SK-N-SH (cell line): Measurements from ENCODE around the gene MIF. TPM values are rescaled to one million over a fixed set of nuclear protein-coding genes. Genes with fewer than 3 reads are reported as not detected.
"Not testable (repeated sequence)": the region's sequence is repeated elsewhere in the genome, so short reads cannot be mapped to it uniquely, and the experiment has no call there.

Experiments used
- CTCF ChIA-PET: fragments of 300-600, 350-600 bp; formaldehyde crosslinking; extraction: SDS; loops from one replicate; lab custom pipeline; 2021; lab: Yijun Ruan, JAX
- POLR2A ChIA-PET: fragments of 350-600 bp; sonication (Branson Sonifier 250); formaldehyde crosslinking; extraction: SDS; loops from one replicate; lab custom pipeline; 2020; ENCODE audit warnings: antibody characterized with exemption, inconsistent platforms; lab: Yijun Ruan, JAX
- DNase-seq: peaks from one replicate; pipeline ENCODE4 v3.0.0; 2012
- H2AFZ ChIP-seq: fragments of 200-600 bp; sonication (generic); 2 replicates; pipeline ENCODE4 v1.8.1; 2016; ENCODE audit warnings: antibody characterized with exemption, mild to moderate bottlenecking, low read depth
- H3F3A ChIP-seq: fragments of 200-600 bp; sonication (generic); replicated peaks from 2 replicates; pipeline ENCODE3; 2016; ENCODE audit warnings: antibody characterized with exemption, mild to moderate bottlenecking; ENCODE audit not compliant: insufficient read depth
- H3K27ac ChIP-seq, 2 experiments: fragments of 200-500 bp in 1 of 2; fragments of 200-600 bp in 1 of 2; sonication (Bioruptor generic) in 1 of 2; sonication (generic), shearing (Covaris generic) in 1 of 2; 2 replicates each; pipeline versions ENCODE4 v1.5.1 to v1.6.1; 2014 to 2016; ENCODE audit warnings: low read depth in 2 of 2, inconsistent platforms in 1 of 2, low read length in 1 of 2, mild to moderate bottlenecking in 1 of 2, mixed read lengths in 1 of 2
- H3K27me3 ChIP-seq: fragments of 200-600 bp; sonication (generic), shearing (Covaris generic); 2 replicates; pipeline ENCODE4 v1.6.1; 2016; ENCODE audit warnings: mixed run types; ENCODE audit not compliant: insufficient read depth
- H3K36me3 ChIP-seq, 2 experiments: fragments of 200-500 bp in 1 of 2; fragments of 200-600 bp in 1 of 2; sonication (Bioruptor generic) in 1 of 2; sonication (generic) in 1 of 2; replicated peaks in 1 of 2; 2 replicates each; pipeline versions ENCODE3 to v1.5.1; 2014 to 2016; ENCODE audit warnings: low read length in 1 of 2, mild to moderate bottlenecking in 1 of 2; ENCODE audit not compliant: insufficient read depth in 2 of 2, control insufficient read depth in 1 of 2
- H3K4me1 ChIP-seq, 2 experiments: fragments of 200-500 bp in 1 of 2; fragments of 200-600 bp in 1 of 2; sonication (Bioruptor generic) in 1 of 2; sonication (generic), shearing (Covaris generic) in 1 of 2; 2 replicates each; pipeline versions ENCODE4 v1.5.1 to v1.6.1; 2014 to 2016; ENCODE audit warnings: low read depth in 1 of 2, low read length in 1 of 2, mixed run types in 1 of 2; ENCODE audit not compliant: insufficient read depth in 2 of 2, control insufficient read depth in 1 of 2
- H3K4me2 ChIP-seq: fragments of 200-600 bp; sonication (generic), shearing (Covaris generic); 2 replicates; pipeline ENCODE4 v1.6.1; 2017; ENCODE audit warnings: mixed run types
- H3K4me3 ChIP-seq, 2 experiments: fragments of 200-500 bp in 1 of 2; fragments of 200-600 bp in 1 of 2; sonication (Bioruptor generic) in 1 of 2; sonication (generic), shearing (Covaris generic) in 1 of 2; 2 replicates each; pipeline versions ENCODE4 v1.5.1 to v1.8.1; 2014 to 2016; ENCODE audit warnings: low read depth in 2 of 2, inconsistent platforms in 1 of 2, low read length in 1 of 2, mild to moderate bottlenecking in 1 of 2, mixed read lengths in 1 of 2, moderate library complexity in 1 of 2
- H3K79me2 ChIP-seq: fragments of 200-600 bp; sonication (generic); 2 replicates; pipeline ENCODE4 v1.8.1; 2017; ENCODE audit warnings: mild to moderate bottlenecking; ENCODE audit not compliant: insufficient read depth
- H3K9ac ChIP-seq: fragments of 200-600 bp; sonication (generic); 2 replicates; pipeline ENCODE4 v1.6.1; 2017; ENCODE audit warnings: mixed run types
- H3K9me2 ChIP-seq: fragments of 200-600 bp; sonication (generic); 2 replicates; pipeline ENCODE4 v1.6.1; 2017; ENCODE audit warnings: mixed run types
- H3K9me3 ChIP-seq: fragments of 200-600 bp; sonication (generic); 2 replicates; pipeline ENCODE4 v1.6.1; 2017; ENCODE audit warnings: mixed run types, mild to moderate bottlenecking, moderate library complexity
- H4K20me1 ChIP-seq: fragments of 200-600 bp; sonication (generic); 2 replicates; pipeline ENCODE4 v1.6.1; 2017; ENCODE audit warnings: mild to moderate bottlenecking, mixed run types; ENCODE audit not compliant: insufficient read depth
- ELF1 ChIP-seq: IDR thresholded peaks from 2 replicates; pipeline ENCODE4 v1.4.0; 2012
- EZH2phosphoT487 ChIP-seq: fragments of 200-600 bp; sonication (generic); IDR thresholded peaks from 2 replicates; pipeline ENCODE4 v1.6.1; 2017; ENCODE audit warnings: low read depth, mixed run types, mild to moderate bottlenecking, antibody characterized with exemption, moderate library complexity, borderline replicate concordance
- FOSL2 ChIP-seq: IDR thresholded peaks from 2 replicates; pipeline ENCODE4 v1.4.0; 2012; ENCODE audit warnings: low read depth, mild to moderate bottlenecking, moderate library complexity, borderline replicate concordance
- MEF2A ChIP-seq: IDR thresholded peaks from 2 replicates; pipeline ENCODE4 v1.4.0; 2012; ENCODE audit warnings: low read depth, borderline replicate concordance
- MXI1 ChIP-seq: IDR thresholded peaks from 2 replicates; pipeline ENCODE4 v1.6.1; 2012; ENCODE audit warnings: mild to moderate bottlenecking, low read depth, low read length, improper control_type of control experiment
- NFIC ChIP-seq: IDR thresholded peaks from 2 replicates; pipeline ENCODE4 v1.4.0; 2012; ENCODE audit warnings: borderline replicate concordance
- RAD21 ChIP-seq: IDR thresholded peaks from 2 replicates; pipeline ENCODE4 v1.6.1; 2012; ENCODE audit warnings: mild to moderate bottlenecking, low read length
- RCOR1 ChIP-seq: fragments of 150-350 bp; IDR thresholded peaks from 2 replicates; pipeline ENCODE4 v1.6.1; 2017; ENCODE audit warnings: antibody characterized with exemption, low read length
- SMC3 ChIP-seq: IDR thresholded peaks from 2 replicates; pipeline ENCODE4 v1.6.1; 2012; ENCODE audit warnings: low read depth, low read length, improper control_type of control experiment
- TCF12 ChIP-seq: IDR thresholded peaks from 2 replicates; pipeline ENCODE4 v1.4.0; 2012
- WGBS: methylation state at CpG from one replicate; pipeline ENCODE4 v1.1.6; 2017; ENCODE audit warnings: low lambda C conversion rate; 5-methylcytosine and 5-hydroxymethylcytosine counted together
- polyA plus RNA-seq, 3 experiments: library from polyadenylated mRNA; depleted of rRNA; stranded (reverse); fragments of >200 nt; gene quantifications; 2 replicates each; pipeline ENCODE4 v1.2.3, GENCODE V29; 2012
- TF ChIP-seq, protein P1 (sequence below): fragments of 200-600 bp; sonication (generic); IDR thresholded peaks from 2 replicates; pipeline ENCODE4 v1.6.1; 2017; ENCODE audit warnings: antibody characterized with exemption, mild to moderate bottlenecking, moderate library complexity
- TF ChIP-seq, protein P2 (sequence below): IDR thresholded peaks from 2 replicates; pipeline ENCODE4; 2012

The MIF gene
- polyA plus RNA-seq, 1 of the 3 experiments (the other 2 are of a cell fraction): 565 TPM

DNA sequence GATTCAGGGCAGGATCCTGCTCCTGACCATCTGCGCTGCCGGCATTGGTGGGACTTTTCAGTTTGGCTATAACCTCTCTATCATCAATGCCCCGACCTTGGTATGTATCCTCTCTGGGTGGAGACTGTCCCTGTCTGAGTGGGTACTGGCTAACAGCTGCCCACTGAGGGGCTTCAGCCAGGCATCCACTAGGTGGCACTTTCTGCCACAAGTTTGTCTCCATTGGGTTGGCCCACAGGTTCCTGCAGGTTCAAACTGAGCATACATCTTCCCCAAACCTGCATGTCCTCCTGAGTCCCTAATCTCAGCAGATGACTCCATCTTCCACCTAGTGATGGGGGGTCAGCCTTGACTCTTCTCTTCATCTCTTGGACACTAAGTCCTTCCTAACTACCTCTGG, 32.1 kb upstream of the MIF start:
- 29% methylated on average over 1 of the region's 3 CpGs for WGBS

DNA sequence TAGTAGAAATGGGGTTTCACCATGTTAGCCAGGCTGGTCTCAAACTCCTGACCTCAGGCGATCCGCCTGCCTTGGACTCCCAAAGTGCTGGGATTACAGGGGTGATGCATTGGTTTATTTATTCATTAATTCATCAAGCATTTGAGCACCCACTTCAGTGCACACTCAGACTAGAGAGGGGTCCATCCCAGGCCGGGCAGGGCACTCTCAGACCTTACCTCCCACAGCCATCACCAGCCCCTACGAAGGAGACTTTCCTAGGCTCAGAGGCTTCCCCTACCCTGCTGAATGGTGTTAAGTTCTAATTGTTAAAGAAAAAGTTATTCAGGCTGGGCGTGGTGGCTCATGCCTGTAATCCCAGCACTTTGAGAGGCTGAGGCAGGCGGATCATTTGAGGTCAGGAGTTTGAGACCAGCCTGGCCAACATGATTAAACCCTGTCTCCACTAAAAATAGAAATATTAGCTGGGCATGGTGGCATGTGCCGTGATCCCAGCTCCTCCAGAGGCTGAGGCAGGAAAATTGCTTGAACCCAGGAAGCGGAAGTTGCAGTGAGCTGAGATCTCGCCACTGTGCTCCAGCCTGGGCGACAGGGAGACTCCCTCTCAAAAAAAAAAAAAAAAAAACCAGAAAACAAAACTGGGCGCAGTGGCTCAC, 29.6 kb upstream of the MIF start:
- CTCF ChIA-PET: interaction anchor here (1.2 to 4.3 kb wide), 4 partner anchors 15 to 30 kb away, joined by 3 to 27 read pairs (median 4); partner anchors contain the start of gene MIF
- 80% methylated on average over 11 of the region's 11 CpGs for WGBS
- H2AFZ ChIP-seq, H3K9ac ChIP-seq, H3K9me3 ChIP-seq, H3F3A ChIP-seq, H3K36me3 ChIP-seq, H3K79me2 ChIP-seq, H3K27ac ChIP-seq, H3K4me3 ChIP-seq, H3K4me1 ChIP-seq, H4K20me1 ChIP-seq, DNase-seq, H3K27me3 ChIP-seq, H3K4me2 ChIP-seq, POLR2A ChIA-PET, H3K9me2 ChIP-seq: not testable (repeated sequence)

More for the DNA sequence above, 32.1 kb upstream of the MIF start:
- Histone ChIP-seq H2AFZ (no peak overlapping the region), H3K4me2 (no peak overlapping the region), H3K4me1 (peaks cover 0 to 13% of the 10 kb centered on the region in 2 experiments; a peak in 2 of 4 replicates), H4K20me1 (no peaks in the 10 kb centered on the region), H3F3A (no peaks in the 10 kb centered on the region), H3K9me2 (no peaks in the 10 kb centered on the region), H3K27me3 (no peaks in the 10 kb centered on the region), H3K36me3 (no peaks in the 10 kb centered on the region), H3K27ac (no peak overlapping the region), H3K79me2 (no peaks in the 10 kb centered on the region), H3K9me3 (no peaks in the 10 kb centered on the region), H3K9ac (no peak overlapping the region), H3K4me3 (peak overlapping the region in 1 of 2 experiments; percentile 35; a peak in 1 of 4 replicates)
- ChIA-PET CTCF (interaction anchor here (0.6 to 4.3 kb wide), 8 partner anchors 11 to 94 kb away, joined by 3 to 27 read pairs (median 6); partner anchors contain the start of gene MIF), POLR2A (interaction anchor here (1.2 kb wide), 1 partner anchor 32 kb away, joined by 3 read pairs; the partner anchor contains the start of gene MIF)
- DNase-seq: peak; percentile 65
- TF ChIP-seq, protein P1, sequence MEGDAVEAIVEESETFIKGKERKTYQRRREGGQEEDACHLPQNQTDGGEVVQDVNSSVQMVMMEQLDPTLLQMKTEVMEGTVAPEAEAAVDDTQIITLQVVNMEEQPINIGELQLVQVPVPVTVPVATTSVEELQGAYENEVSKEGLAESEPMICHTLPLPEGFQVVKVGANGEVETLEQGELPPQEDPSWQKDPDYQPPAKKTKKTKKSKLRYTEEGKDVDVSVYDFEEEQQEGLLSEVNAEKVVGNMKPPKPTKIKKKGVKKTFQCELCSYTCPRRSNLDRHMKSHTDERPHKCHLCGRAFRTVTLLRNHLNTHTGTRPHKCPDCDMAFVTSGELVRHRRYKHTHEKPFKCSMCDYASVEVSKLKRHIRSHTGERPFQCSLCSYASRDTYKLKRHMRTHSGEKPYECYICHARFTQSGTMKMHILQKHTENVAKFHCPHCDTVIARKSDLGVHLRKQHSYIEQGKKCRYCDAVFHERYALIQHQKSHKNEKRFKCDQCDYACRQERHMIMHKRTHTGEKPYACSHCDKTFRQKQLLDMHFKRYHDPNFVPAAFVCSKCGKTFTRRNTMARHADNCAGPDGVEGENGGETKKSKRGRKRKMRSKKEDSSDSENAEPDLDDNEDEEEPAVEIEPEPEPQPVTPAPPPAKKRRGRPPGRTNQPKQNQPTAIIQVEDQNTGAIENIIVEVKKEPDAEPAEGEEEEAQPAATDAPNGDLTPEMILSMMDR: peak; percentile 67
- no peak for TF ChIP-seq NFIC
- no peak for TF ChIP-seq FOSL2
- no peak for TF ChIP-seq MEF2A
- peak; percentile 74 for TF ChIP-seq SMC3
- peak; percentile 78 for TF ChIP-seq RAD21
- no peak for TF ChIP-seq ELF1
- no peak for TF ChIP-seq EZH2phosphoT487

DNA sequence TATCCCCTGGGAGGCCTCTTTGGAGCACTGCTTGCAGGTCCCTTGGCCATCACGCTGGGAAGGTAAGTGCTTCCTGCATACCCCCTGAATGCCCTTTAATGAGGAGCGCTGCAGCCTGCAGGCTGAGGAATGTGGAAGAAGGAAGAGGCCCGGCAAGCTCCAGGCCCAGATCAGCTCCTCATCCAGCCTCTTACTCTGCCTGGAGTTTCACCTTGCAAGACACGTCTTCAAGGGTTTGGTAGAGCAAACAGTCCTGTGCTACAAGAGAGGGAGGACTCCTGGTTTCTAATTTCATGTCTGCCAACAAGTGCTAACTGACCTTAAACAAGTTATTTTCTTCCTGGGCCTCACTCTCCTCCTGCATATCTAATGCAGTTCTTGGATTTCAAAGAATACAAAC, 25.6 kb upstream of the MIF start:
- Histone ChIP-seq H3K27ac (no peak overlapping the region), H3K4me2 (no peak overlapping the region), H4K20me1 (no peaks in the 10 kb centered on the region), H3K79me2 (no peaks in the 10 kb centered on the region), H3K4me3 (no peak overlapping the region), H3K9ac (no peak overlapping the region), H3K4me1 (no peaks in the 10 kb centered on the region), H3F3A (no peaks in the 10 kb centered on the region), H2AFZ (no peak overlapping the region), H3K27me3 (no peaks in the 10 kb centered on the region), H3K36me3 (peaks cover 0 to 13% of the 10 kb centered on the region in 2 experiments), H3K9me3 (no peaks in the 10 kb centered on the region), H3K9me2 (no peaks in the 10 kb centered on the region)
- WGBS: 90% methylated on average over 1 of the region's 4 CpGs
- no peak for DNase-seq
- ChIA-PET CTCF (interaction anchor here (1.6 kb wide), 2 partner anchors 10 to 11 kb away, joined by 3 to 5 read pairs; no protein-coding TSS in a partner anchor), POLR2A (interaction anchor here (0.7 kb wide), 1 partner anchor 11 kb away, joined by 3 read pairs; the partner anchor contains the start of gene SLC2A11)
- no peak for TF ChIP-seq MXI1
- TF ChIP-seq TCF12: no peak
- TF ChIP-seq, protein P2, sequence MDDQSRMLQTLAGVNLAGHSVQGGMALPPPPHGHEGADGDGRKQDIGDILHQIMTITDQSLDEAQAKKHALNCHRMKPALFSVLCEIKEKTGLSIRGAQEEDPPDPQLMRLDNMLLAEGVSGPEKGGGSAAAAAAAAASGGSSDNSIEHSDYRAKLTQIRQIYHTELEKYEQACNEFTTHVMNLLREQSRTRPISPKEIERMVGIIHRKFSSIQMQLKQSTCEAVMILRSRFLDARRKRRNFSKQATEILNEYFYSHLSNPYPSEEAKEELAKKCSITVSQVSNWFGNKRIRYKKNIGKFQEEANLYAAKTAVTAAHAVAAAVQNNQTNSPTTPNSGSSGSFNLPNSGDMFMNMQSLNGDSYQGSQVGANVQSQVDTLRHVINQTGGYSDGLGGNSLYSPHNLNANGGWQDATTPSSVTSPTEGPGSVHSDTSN: no peak
- no peak for TF ChIP-seq RCOR1
